Measurements from ENCODE around the gene S100B.

S100B gene

DNA sequence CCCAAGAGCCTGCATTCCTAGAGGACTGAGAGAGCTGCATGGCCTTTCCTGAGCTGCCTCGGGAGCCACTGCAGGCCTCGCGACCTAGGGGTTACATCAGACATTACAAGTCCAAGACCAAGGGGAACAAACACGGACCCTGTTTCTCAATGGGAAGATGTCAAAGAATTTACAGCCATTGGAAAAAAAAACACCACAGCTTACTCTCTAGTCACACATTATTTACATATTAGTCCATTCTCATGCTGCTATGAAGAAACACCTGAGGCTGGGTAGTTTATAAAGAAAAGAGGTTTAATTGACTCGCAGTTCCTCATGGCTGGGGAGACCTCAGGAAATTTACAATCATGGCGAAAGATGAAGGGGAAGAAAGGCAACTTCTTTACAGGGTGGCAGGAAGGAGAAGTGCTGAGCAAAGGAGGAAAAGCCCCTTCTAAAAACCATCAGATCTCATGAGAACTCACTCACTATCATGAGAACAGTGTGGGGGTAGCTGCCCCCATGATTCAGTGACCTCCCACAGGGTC lies 22.2 kb upstream of the S100B start:
- DNase-seq: no peak

DNA sequence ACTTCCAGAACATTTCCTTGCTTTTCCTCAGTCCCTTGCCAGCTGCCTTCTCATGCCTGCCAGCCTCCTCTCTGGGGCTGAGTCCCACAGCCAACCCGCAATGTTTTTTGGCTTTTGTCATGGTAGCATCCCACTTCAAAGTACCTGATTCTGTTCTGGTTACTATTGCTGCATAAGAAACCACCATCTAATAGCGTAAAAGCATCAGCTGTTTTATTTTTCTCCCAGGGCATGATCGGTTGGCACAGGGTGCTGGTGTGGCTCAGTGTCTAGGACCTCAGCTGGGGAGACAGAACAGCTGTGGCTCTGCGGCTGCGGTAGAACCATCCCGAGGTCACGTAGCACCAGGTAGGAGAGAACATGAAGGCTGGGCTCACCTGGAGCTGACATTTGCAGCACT lies 21.7 kb upstream of the S100B start:
- no peak for DNase-seq

DNA sequence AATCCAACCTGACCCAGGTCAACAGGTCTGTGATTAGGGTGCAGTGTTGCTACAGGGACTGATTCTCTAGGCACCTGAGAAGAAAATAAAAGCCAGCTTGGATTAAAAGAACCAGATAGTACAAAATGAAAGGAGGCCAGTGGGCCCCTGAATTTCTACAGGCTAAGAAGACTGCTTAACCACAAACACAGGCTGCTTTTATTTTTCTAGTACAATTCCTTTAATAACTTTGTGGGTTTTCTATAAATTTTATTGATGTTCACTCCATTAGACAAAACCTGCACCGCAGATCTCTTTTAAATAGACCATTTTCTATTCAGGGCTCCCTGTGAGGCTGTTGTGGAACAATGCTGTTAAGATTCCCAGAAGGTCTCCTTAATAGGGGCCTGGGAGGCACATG lies 20.9 kb upstream of the S100B start:
- DNase-seq: no peak

DNA sequence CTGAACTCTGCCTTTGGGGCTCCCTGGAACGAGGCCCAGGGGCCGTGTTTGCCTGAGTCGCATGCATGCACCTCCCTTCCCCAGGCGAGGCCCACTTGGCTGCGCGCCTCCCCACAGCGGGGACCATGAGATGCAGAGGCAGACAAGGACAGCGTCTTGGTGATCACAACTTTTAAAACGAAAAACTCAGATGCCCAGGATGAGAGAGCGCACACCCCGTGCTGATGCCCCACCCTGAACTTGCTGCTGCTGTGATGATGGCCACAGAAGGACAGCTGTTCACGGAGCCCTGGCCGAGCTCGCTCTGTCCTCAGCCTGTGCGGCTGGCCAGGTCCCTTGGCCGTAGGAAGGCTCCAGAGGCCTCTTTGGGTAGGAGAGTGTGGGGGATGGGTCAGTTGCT lies 19.2 kb upstream of the S100B start:
- no peak for DNase-seq

DNA sequence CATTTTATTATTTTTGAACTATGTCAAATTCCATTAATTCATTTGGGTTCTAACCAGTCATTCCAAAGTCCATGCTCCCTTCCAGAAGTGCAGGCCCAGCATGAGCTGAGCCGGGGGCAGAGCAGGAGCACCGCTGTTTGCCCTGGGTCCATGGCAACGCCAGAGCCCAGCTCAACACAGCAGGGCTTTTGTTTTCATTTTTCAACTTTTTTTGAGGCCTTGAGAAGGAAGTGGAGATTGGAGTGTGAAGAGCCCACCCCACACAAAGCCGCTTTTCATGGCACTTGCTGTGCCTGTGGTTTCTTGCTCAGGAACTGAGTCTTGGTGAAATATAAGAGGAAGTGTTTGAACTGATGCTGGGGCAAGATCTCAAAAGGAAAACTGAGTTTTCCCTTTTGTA lies 17.3 kb upstream of the S100B start:
- DNase-seq: no peak

DNA sequence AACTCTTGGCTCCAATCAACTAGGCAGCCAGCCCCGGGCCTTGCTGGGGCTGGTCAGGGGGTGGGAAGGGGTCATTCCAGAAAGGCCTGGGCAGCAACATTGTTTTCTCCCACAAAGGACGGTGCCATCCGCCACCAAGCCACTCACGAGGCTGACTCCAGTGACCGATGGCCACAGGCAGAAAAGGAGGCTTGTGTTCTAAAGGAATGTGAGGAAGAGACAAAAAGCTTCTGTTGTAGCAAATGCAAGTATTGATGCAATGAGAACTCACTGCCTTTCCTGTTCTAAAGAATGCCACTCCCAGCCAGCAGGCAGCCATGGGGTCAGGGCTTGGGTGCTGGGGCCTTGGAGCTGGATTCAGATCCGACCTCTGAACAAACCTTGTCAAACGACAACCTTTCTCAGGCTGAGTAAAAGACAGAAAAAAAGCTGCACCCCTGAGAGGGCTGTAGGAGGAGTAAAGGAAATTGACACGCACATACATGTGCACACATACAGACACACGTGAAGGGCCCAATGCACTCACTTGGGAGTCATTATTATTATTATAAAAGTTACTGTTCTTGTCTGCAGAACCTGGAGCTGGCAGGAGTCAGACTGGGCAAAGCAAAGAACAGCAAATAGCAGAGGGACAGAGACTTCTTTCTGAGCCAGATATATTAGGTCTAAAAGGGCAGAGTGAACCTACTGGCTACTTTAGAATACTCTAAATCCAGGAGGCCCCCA lies 16.7 kb upstream of the S100B start:
- DNase-seq: no peak

DNA sequence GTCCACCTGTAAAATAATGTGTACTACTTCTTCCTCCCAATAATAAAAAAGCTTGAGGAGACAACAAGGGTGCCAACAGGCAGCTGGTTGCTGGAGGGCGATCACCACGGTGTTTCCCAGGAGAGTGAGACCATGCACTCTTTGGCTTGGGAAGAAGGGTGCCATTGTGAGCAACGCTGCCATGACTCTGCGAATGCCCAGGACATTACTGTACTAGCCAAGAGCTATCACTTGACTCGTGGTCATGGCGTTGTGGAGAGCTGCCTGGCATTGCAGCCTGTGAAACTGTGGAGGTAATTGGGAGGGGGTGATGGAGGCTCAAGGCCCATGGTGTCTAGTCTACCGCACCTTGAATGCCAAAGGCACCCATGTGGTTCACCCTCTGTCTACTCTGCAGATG lies 16.0 kb upstream of the S100B start:
- no peak for DNase-seq

DNA sequence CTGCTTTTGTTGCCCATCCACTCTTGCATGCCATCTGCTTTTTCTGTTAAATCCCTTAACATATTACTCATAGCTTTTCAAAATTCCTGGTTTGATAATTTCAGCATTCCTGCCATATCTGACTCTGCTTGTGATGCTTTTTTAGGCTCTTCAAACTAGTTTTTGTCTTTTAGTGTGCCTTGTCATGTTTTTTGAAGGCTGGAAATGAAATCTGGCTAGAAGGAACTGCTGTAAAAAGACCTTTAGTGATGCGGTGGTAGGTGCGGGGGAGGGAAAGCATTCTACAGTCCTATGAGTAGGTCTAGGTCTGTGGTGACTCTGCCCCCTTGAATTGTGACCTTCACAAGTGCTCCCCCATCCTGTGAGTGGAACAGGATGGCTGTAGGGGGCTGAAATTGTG lies 15.0 kb upstream of the S100B start:
- DNase-seq: peak; percentile 68

DNA sequence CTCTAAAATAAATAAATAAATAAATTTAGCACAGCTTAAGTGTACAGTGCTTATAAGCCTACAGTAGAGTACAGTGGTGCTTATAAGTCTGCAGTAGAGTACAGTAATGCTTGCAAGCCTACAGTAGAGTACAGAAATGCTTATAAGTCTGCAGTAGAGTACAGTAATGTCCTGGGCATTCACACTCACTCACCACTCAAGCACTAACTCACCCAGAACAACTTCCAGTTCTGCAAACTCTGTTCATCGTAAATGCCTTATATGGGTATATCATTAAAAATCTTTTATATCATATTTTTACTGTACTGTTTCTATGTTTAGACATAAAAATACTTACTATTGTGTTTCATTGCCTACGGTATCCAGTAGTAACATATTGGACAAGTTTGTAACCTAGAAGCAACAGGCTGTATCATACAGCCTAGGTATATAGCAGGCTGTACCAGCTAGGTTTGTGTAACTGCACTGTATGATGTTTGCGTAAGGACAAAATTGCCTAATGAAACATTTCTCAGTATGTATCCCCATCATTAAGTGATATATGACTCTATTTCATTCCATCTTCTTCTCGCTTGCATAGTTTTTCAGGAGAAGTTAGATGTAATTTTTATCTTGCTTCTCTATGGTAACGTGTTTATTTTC lies 14.0 kb upstream of the S100B start:
- peak; percentile 30 for DNase-seq

DNA sequence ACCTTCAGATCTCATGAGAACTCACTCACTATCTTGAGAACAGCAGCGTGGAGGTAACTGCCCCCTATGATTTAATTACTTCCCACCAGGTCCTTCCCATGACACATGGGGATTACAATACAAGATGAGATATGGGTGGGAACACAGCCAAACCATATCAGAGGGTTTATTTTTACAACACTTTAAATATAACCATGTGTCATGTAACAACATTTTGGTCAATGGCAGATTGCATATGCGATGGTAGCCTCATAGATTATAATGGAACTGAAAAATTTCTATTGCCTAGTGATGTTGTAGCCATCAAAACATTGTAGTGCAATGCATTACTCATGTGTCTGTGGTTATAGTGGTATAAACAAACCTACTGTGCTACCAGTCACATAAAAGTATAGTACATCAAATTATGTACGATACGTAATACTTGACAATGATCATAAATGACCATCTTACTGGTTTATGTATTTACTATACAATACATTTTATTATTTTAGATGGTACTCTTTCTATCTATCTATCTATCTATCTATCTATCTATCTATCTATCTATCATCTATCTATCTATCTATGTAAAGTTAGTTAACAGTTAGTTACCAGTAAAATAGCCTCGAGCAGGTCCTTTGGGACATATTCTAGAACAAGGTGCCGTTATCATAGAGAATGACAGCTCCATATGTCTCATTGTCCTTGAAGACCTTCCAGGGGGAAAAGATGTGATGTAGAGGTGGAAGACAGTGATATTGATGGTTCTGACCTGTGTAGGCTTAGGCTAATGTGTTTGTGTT lies 12.6 kb upstream of the S100B start:
- peak; percentile 63 for DNase-seq

DNA sequence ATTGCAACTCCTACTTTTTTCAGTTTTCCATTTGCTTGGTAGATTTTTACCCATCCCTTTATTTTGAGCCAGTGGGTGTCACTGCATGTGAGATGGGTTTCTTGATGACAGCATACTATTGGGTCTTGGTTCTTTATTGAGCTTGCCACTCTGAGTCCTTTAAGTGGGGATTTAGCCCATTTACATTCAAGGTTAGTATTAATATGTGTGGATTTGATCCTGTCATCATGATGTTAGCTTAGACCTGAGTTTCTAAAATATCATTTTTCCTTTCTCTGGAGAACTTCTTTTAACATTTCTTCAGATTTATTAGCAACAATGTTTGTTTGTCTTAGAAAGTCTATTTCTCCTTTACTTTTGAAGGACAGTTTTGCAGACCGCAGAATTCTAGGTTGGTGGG lies 11.8 kb upstream of the S100B start:
- no peak for DNase-seq

DNA sequence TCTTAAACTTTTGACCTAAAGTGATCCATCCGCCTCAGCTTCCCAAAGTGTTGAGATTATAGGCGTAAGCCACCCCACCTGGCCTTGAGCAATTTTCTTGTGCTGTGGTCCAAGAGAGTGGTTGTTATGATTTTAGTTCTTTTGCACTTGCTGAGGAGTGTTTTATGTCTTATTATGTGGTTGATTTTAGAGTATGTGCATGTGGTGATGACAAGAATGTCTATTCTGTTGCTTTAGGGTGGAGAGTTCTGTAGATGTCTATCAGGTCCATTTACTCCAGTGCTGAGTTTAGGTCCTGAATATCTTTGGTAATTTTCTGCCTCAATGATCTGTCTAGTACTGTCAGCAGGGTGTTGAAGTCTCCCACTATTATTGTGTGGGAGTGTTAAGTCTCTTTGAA lies 11.2 kb upstream of the S100B start:
- DNase-seq: no peak

DNA sequence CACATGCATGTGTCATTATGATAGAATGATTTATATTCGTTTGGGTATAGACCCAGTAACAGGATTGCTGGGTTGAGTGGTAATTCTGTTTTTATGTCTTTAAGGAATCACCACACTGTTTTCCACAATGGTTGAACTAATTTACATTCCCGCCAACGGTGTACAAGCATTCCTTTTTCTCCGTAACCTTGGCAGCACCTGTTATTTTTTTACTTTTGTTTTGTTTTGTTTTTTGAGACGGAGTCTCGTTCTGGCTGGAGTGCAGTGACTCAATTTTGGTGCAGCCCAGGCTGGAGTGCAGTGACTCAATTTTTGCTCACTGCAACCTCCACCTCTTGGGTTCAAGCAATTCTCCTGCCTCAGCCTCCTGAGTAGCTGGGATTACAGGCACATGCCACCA lies 8.5 kb upstream of the S100B start:
- no peak for DNase-seq

DNA sequence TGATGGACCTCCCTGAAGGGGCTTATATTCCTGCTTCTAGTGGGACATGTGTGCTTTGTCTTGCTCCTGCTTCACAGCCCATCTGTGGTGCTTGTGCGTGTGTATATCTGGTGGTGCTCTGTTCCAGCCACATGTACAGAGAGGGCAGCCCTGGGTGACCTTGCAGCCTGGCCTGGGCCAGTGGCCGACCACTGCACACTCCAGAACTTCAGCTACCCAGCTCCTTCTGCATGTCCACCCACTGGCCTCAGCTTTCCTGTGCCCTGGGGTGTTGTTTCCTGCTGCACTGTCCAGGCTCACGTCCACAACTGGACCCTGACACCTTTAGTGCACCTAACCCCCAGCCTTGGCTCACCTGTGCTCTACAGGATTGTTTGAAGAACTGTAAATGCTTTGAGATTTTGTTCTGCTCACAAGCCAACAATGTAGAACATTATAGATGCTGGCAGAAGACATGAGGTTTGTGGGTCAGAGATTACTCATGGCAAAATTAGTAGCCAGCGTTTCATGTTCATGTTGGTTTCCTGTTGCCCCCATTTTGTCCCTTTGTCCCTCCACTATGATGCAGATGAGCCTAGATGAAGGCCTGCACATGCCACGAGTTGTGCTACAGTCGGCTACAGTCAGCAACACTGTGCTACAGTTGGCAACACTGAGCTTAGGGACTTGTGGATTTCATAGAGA lies 5.3 kb upstream of the S100B start:
- no peak for DNase-seq

DNA sequence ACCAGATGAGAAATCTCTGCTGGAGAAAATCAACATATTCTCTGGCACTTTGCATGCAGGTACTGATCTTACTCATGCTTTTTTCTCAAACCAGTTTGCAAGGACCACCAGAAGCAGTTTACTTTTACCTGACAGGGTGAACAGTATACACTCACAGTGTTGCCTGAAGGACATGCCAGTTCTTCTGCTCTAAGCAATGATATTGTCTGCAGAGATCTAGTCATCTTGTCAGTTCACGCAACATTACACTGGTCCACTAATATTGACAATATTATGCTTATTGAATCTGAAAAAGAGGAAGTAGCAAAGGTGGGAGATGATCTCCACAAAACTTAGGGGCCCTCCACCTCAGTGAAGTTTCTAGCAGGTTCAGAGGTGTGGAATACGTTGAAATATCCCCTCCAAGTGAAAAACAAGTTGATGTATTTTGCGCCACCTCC lies 3.8 kb upstream of the S100B start:
- no peak for DNase-seq

DNA sequence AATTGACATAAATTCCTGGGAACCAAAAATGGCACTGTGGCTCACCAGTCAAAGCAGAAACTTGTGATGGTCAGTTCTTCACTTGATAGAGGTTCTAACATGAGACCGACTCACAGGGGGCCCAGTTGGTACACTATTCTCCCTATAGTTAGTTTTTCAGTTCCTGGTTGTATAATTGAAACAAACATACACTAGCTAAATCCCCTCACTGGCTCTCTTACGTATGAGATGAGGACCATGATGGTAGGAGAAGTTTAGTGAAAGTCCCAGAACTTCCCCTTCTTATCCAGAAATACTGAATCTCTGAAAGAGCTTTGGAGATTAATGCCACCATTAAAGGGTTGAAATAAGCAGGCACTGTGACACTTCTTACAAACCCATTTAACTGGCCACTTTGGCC lies 2.8 kb upstream of the S100B start:
- no peak for DNase-seq

DNA sequence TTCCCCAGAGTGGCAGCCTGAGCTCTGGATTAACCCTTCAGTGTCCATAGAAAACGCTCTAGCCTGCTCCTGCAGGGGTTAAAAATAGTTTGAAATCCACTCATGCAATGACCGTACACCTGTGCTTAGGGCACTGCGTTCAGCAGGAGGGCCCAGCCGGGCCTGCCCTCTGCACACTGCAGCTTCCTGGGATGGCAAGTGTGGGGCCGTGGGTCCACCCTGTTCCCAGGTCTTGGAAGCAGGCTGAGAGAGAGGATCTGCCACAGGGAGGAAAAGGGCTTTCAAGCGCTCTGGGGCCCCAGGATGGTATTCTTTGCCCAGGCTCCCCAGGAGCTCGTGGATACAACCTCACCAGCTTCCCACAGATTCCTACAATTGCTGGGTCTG lies 1.5 kb upstream of the S100B start:
- DNase-seq: no peak

DNA sequence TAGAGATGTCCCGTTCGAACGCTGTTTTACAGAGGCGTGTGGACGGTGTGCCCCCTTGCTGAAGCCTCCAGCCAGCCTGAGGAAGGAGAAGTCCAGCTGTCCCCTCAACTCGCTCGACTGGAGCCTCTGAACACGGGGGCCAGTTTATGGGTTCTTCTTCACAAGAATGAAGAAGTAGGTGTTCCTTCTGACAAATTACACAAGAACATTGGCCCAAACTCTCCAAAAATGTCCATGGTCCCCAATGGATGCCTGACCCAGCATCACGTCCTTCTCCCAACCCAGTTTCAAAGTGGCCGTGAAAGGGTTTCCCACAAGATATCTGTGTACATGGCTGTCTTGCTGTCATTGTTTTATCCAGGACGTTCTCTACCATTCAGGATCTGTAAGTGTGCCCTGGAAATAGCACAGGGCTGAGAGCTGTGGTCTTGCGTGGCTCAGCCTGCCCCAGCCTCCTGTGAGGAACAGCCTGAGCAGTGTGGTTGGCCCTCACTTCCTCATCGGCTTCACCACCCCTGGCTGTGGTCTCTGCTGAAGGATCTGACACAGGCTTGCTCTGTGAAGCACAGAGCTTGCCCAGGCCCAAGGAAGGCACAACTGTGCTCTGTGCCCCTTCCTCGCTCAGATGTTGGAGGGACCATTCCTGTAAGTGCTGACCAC lies 1.0 kb upstream of the S100B start:
- no peak for DNase-seq

DNA sequence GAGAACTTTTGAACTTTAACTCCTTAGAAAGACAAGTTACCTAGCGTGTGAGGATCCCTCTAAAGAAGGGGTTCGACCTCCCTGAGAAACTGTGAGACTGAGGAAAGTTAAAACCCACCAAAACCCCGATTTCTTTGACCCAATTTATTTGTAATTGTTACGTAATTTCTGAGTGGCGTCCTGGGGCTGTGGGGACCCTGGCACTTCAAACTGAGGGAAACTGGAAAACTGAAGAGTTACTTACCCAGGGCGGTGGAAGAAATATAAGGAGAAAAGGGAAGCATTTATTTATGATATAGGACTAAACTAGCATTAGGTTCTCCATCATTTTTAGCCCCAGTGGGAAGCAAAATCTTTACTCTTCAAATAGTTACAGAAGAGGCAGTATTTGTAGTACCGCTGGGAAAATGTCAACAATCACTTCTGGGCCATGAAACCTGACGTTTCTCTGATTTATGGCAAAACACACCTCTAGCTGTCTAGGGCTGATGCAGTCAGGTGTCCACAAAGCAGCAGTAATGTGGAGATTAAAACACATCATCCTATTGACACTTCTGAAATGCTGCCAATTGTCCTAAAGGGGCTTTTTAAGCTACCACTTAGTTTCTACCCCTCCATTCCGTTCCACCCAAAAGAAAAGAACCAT lies 430 bp downstream of the S100B start:
- DNase-seq: no peak

DNA sequence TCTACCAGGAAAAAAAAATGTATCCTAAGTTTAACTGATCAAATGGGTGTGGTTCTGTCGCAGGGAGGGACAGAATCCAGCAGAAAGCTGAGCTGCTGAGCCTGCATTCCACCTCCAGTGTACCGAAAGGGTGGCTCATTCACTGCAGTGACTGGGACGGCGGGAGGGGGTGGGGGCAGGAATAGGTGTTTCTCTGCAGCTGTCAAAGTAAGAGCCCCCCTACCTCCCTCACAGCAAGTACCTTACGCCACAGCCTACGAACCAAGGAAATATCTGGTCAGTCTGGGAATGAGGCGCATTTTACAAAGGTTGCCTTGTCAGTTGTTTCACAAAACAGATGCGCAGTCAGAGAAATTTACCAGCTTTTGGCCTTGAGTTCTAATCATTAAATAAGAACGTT lies 1.7 kb downstream of the S100B start:
- no peak for DNase-seq

DNA sequence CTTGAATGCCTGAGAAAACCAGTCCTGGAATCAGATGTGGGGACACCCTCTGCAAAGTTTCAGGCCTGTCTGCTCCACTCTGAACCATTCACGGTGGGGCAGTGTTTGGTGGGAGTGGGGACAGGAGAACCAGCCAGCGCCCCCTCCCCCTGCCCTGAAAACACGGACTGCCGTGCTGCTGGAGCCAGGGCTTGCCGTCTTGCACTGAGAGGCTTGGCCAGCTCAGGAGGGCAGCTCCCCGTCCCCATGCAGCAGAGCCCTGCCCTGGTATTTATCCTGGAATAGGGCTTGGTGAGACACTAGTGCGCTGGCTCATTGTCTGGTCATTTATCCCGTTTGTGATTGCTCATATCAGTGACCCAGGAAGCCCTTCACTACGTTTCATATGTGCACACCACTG lies 3.9 kb downstream of the S100B start:
- no peak for DNase-seq

DNA sequence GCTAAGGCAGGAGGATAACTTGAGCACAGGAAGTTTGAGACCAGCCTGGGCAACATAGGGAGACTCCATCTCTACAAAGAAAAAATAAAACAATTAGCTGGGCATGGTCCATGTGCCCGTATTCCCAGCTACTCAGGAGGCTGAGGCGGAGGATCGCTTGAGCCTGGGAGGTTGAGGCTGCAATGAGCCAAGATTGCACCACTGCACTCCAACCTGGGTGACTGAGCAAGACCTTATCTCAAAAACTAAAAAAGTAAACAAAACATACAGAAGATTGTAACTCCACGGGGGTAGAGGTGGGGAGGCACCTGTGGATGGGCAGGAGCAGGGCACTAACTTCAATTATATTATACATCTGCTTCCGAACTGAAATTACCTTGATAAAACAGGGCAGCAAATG lies 4.6 kb downstream of the S100B start:
- no peak for DNase-seq
